ENCODE data around the gene NR3C2. TPM values are rescaled to one million over a fixed set of nuclear protein-coding genes. Genes with fewer than 3 reads are reported as not detected.
"Not testable (repeated sequence)": the region's sequence is repeated elsewhere in the genome, so short reads cannot be mapped to it uniquely, and the experiment has no call there.

The NR3C2 gene
- total RNA-seq, 2 experiments from 2014 or later = 2.0 to 5.2 TPM

- Histone ChIP-seq H3K79me2 (ENCODE audit: insufficient read depth, low read depth, low read length) (no peaks in the 10 kb centered on the region), H3K9me2 (ENCODE audit: insufficient read depth, low read length) (no peaks in the 10 kb centered on the region), H3K4me1 (ENCODE audit: insufficient read depth, low read length, poor library complexity, severe bottlenecking) (no peaks in the 10 kb centered on the region), H3K4me2 (ENCODE audit: low read length) (no peak overlapping the region), H3K4me3 (ENCODE audit: low read depth, low read length, poor library complexity, severe bottlenecking) (no peak overlapping the region), H2AFZ (ENCODE audit: low read length) (no peak overlapping the region), H3K27ac (ENCODE audit: low read depth, low read length, poor library complexity, severe bottlenecking) (no peak overlapping the region), H4K20me1 (ENCODE audit: insufficient read depth, low read length) (no peaks in the 10 kb centered on the region), H3K9me3 (ENCODE audit: low read length) (no peaks in the 10 kb centered on the region), H3K36me3 (ENCODE audit: insufficient read depth, low read length) (no peaks in the 10 kb centered on the region)
- no peak for TF ChIP-seq CTCF (conservative IDR thresholded peaks at IDR 0.05; ENCODE audit: low read length)
- TF ChIP-seq EZH2phosphoT487 (IDR thresholded peaks at IDR 0.05; ENCODE audit: borderline replicate concordance, low read depth, low read length) = no peak
- no TSS peak for BruUV-seq (replicated peaks)
- intact Hi-C loops (cut with micrococcal nuclease; ENCODE audit: unreplicated experiment) = no loop called here
- ChIA-PET CTCF (ENCODE audit: unreplicated experiment) (no interaction called here), POLR2A (no interaction called here)
- DNase-seq (ENCODE audit: low spot score) = no peak
Measured at GRCh38 chr4:148090503-148091476, 351.4 kb downstream of the NR3C2 start.

DNA sequence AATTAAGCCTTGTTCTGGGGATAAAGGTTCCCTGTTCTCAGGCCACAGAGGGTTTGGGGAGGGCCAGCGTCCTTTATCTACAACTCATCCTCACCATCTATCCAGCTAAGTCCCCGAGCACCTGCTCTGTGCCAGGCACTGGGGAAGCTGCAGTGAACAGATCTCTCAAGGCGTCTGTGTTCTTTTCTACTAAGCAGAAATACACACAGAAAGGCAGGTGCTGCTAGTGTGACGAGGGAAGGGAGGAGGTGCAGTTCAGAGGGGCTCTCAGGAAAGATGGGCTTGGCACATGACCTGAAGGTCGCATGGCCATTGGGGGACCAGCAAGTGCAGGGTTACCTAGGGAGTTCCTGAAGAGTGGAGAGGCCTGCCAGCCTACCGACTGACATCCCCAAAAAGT lies 352.2 kb downstream of the NR3C2 start:
- H2AFZ ChIP-seq (ENCODE audit: low read length) = no peak overlapping the region
- H3K4me3 ChIP-seq (ENCODE audit: low read depth, low read length, poor library complexity, severe bottlenecking) = no peak overlapping the region
- no peaks in the 10 kb centered on the region for H3K79me2 ChIP-seq (ENCODE audit: insufficient read depth, low read depth, low read length)
- H4K20me1 ChIP-seq (ENCODE audit: insufficient read depth, low read length) = no peaks in the 10 kb centered on the region
- H3K36me3 ChIP-seq (ENCODE audit: insufficient read depth, low read length) = no peaks in the 10 kb centered on the region
- H3K27ac ChIP-seq (ENCODE audit: low read depth, low read length, poor library complexity, severe bottlenecking) = no peak overlapping the region
- no peak overlapping the region for H3K4me2 ChIP-seq (ENCODE audit: low read length)
- TF ChIP-seq EZH2phosphoT487 (IDR thresholded peaks at IDR 0.05; ENCODE audit: borderline replicate concordance, low read depth, low read length) (no peak), CTCF (conservative IDR thresholded peaks at IDR 0.05; ENCODE audit: low read length) (no peak)
- H3K4me1 ChIP-seq (ENCODE audit: insufficient read depth, low read length, poor library complexity, severe bottlenecking) = no peaks in the 10 kb centered on the region
- intact Hi-C loops (cut with micrococcal nuclease; ENCODE audit: unreplicated experiment) = no loop called here
- H3K9me3 ChIP-seq (ENCODE audit: low read length) = no peaks in the 10 kb centered on the region
- ChIA-PET POLR2A (no interaction called here), CTCF (ENCODE audit: unreplicated experiment) (no interaction called here)
- BruUV-seq (replicated peaks) = no TSS peak
- no peaks in the 10 kb centered on the region for H3K9me2 ChIP-seq (ENCODE audit: insufficient read depth, low read length)
- no peak for DNase-seq (ENCODE audit: low spot score)

GRCh38 chr4:148089624-148090023 lies 352.6 kb downstream of the NR3C2 start:
- no peaks in the 10 kb centered on the region for H3K79me2 ChIP-seq (ENCODE audit: insufficient read depth, low read depth, low read length)
- intact Hi-C loops (cut with micrococcal nuclease; ENCODE audit: unreplicated experiment) = no loop called here
- H3K27ac ChIP-seq (ENCODE audit: low read depth, low read length, poor library complexity, severe bottlenecking) = no peak overlapping the region
- H3K4me2 ChIP-seq (ENCODE audit: low read length) = no peak overlapping the region
- no peaks in the 10 kb centered on the region for H3K36me3 ChIP-seq (ENCODE audit: insufficient read depth, low read length)
- ChIA-PET CTCF (ENCODE audit: unreplicated experiment) (no interaction called here), POLR2A (no interaction called here)
- H2AFZ ChIP-seq (ENCODE audit: low read length) = no peak overlapping the region
- BruUV-seq (replicated peaks) = no TSS peak
- H3K4me1 ChIP-seq (ENCODE audit: insufficient read depth, low read length, poor library complexity, severe bottlenecking) = no peaks in the 10 kb centered on the region
- H3K9me2 ChIP-seq (ENCODE audit: insufficient read depth, low read length) = no peaks in the 10 kb centered on the region
- H4K20me1 ChIP-seq (ENCODE audit: insufficient read depth, low read length) = no peaks in the 10 kb centered on the region
- TF ChIP-seq EZH2phosphoT487 (IDR thresholded peaks at IDR 0.05; ENCODE audit: borderline replicate concordance, low read depth, low read length) (no peak), CTCF (conservative IDR thresholded peaks at IDR 0.05; ENCODE audit: low read length) (no peak)
- no peak overlapping the region for H3K4me3 ChIP-seq (ENCODE audit: low read depth, low read length, poor library complexity, severe bottlenecking)
- no peaks in the 10 kb centered on the region for H3K9me3 ChIP-seq (ENCODE audit: low read length)
- no peak for DNase-seq (ENCODE audit: low spot score)

DNA sequence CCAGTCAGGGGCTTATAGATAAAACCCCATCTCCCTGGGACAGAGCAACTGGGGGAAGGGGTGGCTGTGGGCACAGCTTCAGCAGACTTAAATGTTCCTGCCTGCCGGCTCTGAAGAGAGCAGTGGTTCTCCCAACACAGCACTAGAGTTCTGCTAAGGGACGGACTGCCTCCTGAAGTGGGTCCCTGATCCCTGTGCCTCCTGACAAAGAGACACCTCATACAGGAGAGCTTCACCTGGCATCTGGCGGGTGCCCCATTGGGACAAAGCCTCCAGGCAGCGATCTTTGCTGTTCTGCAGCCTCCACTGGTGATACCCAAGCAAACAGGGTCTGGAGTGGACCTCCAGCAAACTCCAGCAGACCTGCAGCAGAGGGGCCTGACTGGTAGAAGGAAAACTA lies 359.1 kb downstream of the NR3C2 start:
- H2AFZ ChIP-seq (ENCODE audit: low read length); H3K4me3 ChIP-seq (ENCODE audit: low read depth, low read length, poor library complexity, severe bottlenecking); H3K9me3 ChIP-seq (ENCODE audit: low read length); H3K4me2 ChIP-seq (ENCODE audit: low read length); BruUV-seq (replicated peaks); H4K20me1 ChIP-seq (ENCODE audit: insufficient read depth, low read length); H3K4me1 ChIP-seq (ENCODE audit: insufficient read depth, low read length, poor library complexity, severe bottlenecking); H3K27ac ChIP-seq (ENCODE audit: low read depth, low read length, poor library complexity, severe bottlenecking); H3K36me3 ChIP-seq (ENCODE audit: insufficient read depth, low read length); H3K79me2 ChIP-seq (ENCODE audit: insufficient read depth, low read depth, low read length); intact Hi-C loops (cut with micrococcal nuclease; ENCODE audit: unreplicated experiment); DNase-seq (ENCODE audit: low spot score); CTCF ChIA-PET (ENCODE audit: unreplicated experiment); H3K9me2 ChIP-seq (ENCODE audit: insufficient read depth, low read length): not testable (repeated sequence)
- POLR2A ChIA-PET = interaction anchor here (0.7 kb wide), 1 partner anchor 344 kb away, joined by 5 read pairs; no protein-coding TSS in a partner anchor

Data from OCI-LY7 (cell line).